ENCODE data around the gene SLC4A2. TPM values are rescaled to one million over a fixed set of nuclear protein-coding genes. Genes with fewer than 3 reads are reported as not detected.

The SLC4A2 gene
- total RNA-seq, 1 donor, result 65.4 TPM

GRCh38 chr7:151095123-151095797, 35.9 kb downstream of the SLC4A2 start:
- no peak for DNase-seq (ENCODE audit: low read depth)
- no peak overlapping the region for H3K4me3 ChIP-seq (ENCODE audit: low read depth, low read length)
- TF ChIP-seq CTCF (IDR thresholded peaks at IDR 0.05; ENCODE audit: insufficient read depth, low read length), result no peak

GRCh38 chr7:151095828-151096475, 36.6 kb downstream of the SLC4A2 start:
- no peak for TF ChIP-seq CTCF (IDR thresholded peaks at IDR 0.05; ENCODE audit: insufficient read depth, low read length)
- H3K4me3 ChIP-seq (ENCODE audit: low read depth, low read length), result no peak overlapping the region
- no peak for DNase-seq (ENCODE audit: low read depth)

- no peak overlapping the region for H3K4me3 ChIP-seq (ENCODE audit: low read depth, low read length)
- no peak for TF ChIP-seq CTCF (IDR thresholded peaks at IDR 0.05; ENCODE audit: insufficient read depth, low read length)
- DNase-seq (ENCODE audit: low read depth), result no peak
These were observed 40.3 kb downstream of the SLC4A2 start for GRCh38 chr7:151099486-151100211.

- no peak overlapping the region for H3K4me3 ChIP-seq (ENCODE audit: low read depth, low read length)
- DNase-seq (ENCODE audit: low read depth), result no peak
- TF ChIP-seq CTCF (IDR thresholded peaks at IDR 0.05; ENCODE audit: insufficient read depth, low read length), result no peak
These were observed 41.5 kb downstream of the SLC4A2 start for GRCh38 chr7:151100921-151101320.

GRCh38 chr7:151101621-151102396, 42.4 kb downstream of the SLC4A2 start:
- DNase-seq (ENCODE audit: low read depth), result no peak
- TF ChIP-seq CTCF (IDR thresholded peaks at IDR 0.05; ENCODE audit: insufficient read depth, low read length), result no peak
- H3K4me3 ChIP-seq (ENCODE audit: low read depth, low read length), result no peak overlapping the region

GRCh38 chr7:151102991-151103390, 43.6 kb downstream of the SLC4A2 start:
- no peak for DNase-seq (ENCODE audit: low read depth)
- H3K4me3 ChIP-seq (ENCODE audit: low read depth, low read length), result no peak overlapping the region
- TF ChIP-seq CTCF (IDR thresholded peaks at IDR 0.05; ENCODE audit: insufficient read depth, low read length), result no peak

All from fibroblast of the aortic adventitia (primary cell).